Bladder microvascular endothelial cell (primary cell): Measurements from ENCODE around the gene DLX3. TPM values are rescaled to one million over a fixed set of nuclear protein-coding genes. Genes with fewer than 3 reads are reported as not detected.

Source experiments
- total RNA-seq: library from RNA; depleted of rRNA; stranded (reverse); fragments of >200 nt; gene quantifications from 2 replicates; pipeline ENCODE4 v1.2.3, GENCODE V29; 2014

DLX3 gene
- total RNA-seq, result not detected in 2 replicates

DNA sequence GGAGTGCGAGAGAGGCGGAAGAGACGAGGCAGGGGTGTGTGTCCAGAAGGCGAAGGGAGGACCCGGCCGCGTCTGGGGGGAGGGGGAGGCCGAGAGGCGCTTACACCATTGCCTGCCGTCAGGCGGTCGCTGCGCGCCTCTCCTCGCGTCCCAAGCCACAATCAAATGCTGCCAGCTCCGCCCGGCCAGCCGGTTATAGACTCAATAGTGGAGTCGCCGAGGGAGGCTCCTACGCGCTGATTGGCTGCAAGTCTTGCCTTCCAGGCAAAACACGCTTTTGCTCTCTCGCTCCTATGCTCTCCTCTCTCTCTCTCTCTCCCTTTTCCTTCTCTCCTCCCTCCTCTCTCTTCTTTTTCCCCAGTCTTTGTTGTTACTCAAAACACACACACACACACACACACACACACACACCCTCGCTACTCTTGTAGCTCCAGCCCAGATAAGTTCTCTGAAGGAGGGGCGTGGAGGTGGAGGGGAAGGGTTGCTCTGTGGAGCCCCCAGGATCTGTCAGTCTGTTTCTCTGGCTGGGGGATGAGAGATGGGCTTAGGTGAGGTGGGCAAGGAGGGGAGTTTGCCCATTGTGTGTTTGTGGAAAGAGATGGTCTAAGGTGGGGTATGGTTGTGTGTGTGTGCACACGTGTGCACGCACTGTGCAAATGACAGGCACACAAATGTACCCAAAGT, at the start of gene DLX3:
Gene DLX3 (minus strand): TSS at position 170 of the 684 bp plus-strand sequence. CDS start 226 bp downstream, outside the sequence.

GRCh38 chr17:49969134-49969759, 25.8 kb downstream of the DLX3 start, which contains the start of gene DLX4:
TSS of gene DLX4 (plus strand) at chr17:49969190. CDS start at chr17:49969469, 279 bp downstream.

Other genes with a start within 250 kb of the DLX3 start
- 7.0 and 9.1 TPM in 2 replicates for gene FAM117A, start 231.1 kb downstream of the DLX3 start, total RNA-seq
- 40.5 and 42.4 TPM in 2 replicates for gene KAT7, start 206.5 kb downstream of the DLX3 start, total RNA-seq
- not detected in 2 replicates for gene TAC4, start 147.2 kb downstream of the DLX3 start, total RNA-seq
- not detected in 2 replicates for gene DLX4, start 26.0 kb downstream of the DLX3 start, total RNA-seq
- 66.2 and 285 TPM in 2 replicates for gene ITGA3, start 60.9 kb upstream of the DLX3 start, total RNA-seq
- gene PDK2, start 100.1 kb upstream of the DLX3 start, total RNA-seq, result 11.0 and 15.2 TPM in 2 replicates
- 2.9 and 14.1 TPM in 2 replicates for gene SAMD14, start 134.9 kb upstream of the DLX3 start, total RNA-seq
- 23.8 and 31.8 TPM in 2 replicates for gene PPP1R9B, start 155.5 kb upstream of the DLX3 start, total RNA-seq
- not detected in 2 replicates for gene SGCA, start 170.8 kb upstream of the DLX3 start, total RNA-seq
- 7.6 and 45.2 TPM in 2 replicates for gene COL1A1, start 206.4 kb upstream of the DLX3 start, total RNA-seq